Ectodermal cell (in vitro differentiated cells): Measurements from ENCODE around the gene GARIN5B.

Experiments
- H3K27ac ChIP-seq: 2 replicates; pipeline ENCODE4 v1.7.0; 2013; ENCODE audit warnings: mild to moderate bottlenecking, low read depth, low read length; ENCODE audit not compliant: insufficient read depth, poor library complexity, severe bottlenecking
- H3K27me3 ChIP-seq: 2 replicates; pipeline ENCODE4 v1.7.0; 2013; ENCODE audit warnings: mild to moderate bottlenecking, low read length; ENCODE audit not compliant: insufficient read depth, control insufficient read depth, poor library complexity, severe bottlenecking
- H3K36me3 ChIP-seq: one replicate; pipeline ENCODE4 v1.7.0; 2013; ENCODE audit warnings: low read length; ENCODE audit not compliant: control insufficient read depth, insufficient read depth
- H3K4me1 ChIP-seq: one replicate; pipeline ENCODE4 v1.7.0; 2013; ENCODE audit warnings: low read length; ENCODE audit not compliant: control insufficient read depth, insufficient read depth
- H3K4me3 ChIP-seq: 2 replicates; pipeline ENCODE4 v1.7.0; 2013; ENCODE audit warnings: low read depth, low read length, control low read depth; ENCODE audit not compliant: insufficient read depth
- H3K9me3 ChIP-seq: 2 replicates; pipeline ENCODE4 v1.7.0; 2013; ENCODE audit warnings: mild to moderate bottlenecking, low read length, moderate library complexity; ENCODE audit not compliant: control insufficient read depth
- WGBS, 2 experiments: methylation state at CpG; one replicate each; pipeline ENCODE4 v1.1.7; 2013; ENCODE audit warnings: missing lambda C conversion rate in 2 of 2; 5-methylcytosine and 5-hydroxymethylcytosine counted together

GARIN5B gene

DNA sequence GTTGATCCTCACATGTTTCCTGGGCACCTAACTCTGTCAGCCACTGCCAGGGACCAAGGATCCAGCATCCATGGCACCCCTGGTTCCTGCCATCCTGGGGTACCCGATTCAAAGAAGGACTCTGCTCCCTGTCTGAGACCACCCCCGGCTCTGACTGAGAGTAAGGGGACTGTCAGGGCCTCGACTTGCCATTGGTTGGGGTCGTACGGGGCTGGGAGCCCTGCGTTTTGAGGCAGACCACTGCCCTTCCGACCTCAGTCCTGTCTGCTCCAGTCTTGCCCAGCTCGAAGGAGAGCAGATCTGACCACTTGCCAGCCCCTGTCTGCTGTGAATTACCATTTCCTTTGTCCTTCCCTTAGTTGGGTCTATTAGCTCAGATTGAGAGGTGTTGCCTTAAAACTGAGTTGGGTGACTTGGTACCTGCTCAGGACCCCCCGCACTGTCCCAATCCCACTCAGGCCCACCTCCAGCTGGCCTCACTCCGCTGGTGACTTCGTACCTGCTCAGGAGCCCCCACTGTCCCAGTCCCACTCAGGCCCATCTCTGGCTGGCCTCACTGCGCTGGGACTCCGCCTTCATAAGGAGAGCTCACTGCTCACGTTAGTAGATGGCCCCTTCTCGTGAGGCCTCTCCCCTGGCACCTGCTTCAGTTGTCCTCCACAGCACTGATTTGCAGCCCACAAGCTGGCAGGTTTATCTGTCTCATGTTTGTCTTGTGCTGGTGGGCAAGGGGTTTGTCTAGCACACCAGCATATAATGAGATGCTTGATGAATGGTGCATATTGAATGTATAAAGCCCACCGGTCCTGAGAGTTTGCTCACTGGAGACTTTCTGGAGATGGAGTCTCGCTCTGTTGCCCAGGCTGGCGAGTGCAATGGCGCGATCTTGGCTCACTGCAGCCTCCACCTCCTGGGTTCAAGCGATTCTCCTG lies 26.6 kb upstream of the GARIN5B start:
- peaks cover 46% of the 10 kb centered on the region for H3K4me1 ChIP-seq
- 82 to 85% methylated on average over 21 of the region's 21 CpGs for WGBS, 2 experiments
- H3K27ac ChIP-seq: no peak overlapping the region
- peaks cover 32% of the 10 kb centered on the region for H3K36me3 ChIP-seq
- H3K4me3 ChIP-seq: no peak overlapping the region
- H3K27me3 ChIP-seq: no peaks in the 10 kb centered on the region
- H3K9me3 ChIP-seq: no peaks in the 10 kb centered on the region

DNA sequence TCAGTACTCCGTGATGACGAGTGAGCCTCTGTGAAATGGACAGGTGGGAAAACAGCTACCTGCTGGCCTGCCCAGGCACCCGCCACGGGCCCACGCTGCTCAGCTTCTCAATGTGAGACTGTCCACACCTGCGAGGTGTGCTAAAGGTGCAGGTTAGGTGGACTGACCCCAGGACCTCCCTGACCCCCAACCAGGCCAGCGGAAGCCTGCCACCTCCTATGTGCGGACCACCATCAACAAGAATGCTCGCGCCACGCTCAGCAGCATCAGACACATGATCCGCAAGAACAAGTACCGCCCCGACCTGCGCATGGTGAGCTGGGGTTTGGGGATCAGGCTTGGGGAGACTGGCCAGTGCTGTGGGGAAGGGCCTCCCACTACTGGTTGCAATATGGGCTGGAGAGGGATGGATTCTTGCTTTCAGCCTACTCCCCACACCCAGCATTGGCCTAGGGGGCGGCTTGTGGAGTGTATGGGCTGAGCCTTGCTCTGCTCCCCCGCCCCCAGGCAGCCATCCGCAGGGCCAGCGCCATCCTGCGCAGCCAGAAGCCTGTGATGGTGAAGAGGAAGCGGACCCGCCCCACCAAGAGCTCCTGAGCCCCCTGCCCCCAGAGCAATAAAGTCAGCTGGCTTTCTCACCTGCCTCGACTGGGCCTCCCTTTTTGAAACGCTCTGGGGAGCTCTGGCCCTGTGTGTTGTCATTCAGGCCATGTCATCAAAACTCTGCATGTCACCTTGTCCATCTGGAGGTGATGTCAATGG lies 24.9 kb upstream of the GARIN5B start:
- Histone ChIP-seq H3K4me1 (peaks cover 43% of the 10 kb centered on the region), H3K27ac (no peak overlapping the region), H3K36me3 (peaks cover 32% of the 10 kb centered on the region), H3K27me3 (peaks cover 5% of the 10 kb centered on the region), H3K9me3 (no peaks in the 10 kb centered on the region), H3K4me3 (no peak overlapping the region)
- 93 to 94% methylated on average over 24 of the region's 24 CpGs for WGBS, 2 experiments

DNA sequence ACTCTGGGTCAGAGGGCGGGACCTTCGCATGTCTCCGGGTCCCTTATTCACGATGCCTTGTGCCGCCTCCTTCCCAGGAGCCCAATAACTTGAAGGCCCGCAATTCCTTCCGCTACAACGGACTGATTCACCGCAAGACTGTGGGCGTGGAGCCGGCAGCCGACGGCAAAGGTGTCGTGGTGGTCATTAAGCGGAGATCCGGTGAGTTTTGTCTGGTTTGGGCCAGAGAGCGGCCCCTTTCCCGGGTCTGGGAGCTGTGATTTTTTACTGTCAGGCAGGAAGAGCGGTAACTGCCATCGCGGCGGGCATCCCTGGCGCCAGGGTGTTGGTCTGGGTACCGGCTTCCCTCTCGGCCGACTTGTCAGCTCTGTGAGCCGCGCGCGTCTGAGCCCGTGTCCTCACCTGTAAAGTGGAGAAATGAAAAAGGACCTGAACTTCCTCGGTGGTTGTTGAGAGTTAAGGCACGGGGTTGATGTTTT lies 23.5 kb upstream of the GARIN5B start:
- Histone ChIP-seq H3K4me1 (peaks cover 32% of the 10 kb centered on the region), H3K9me3 (no peaks in the 10 kb centered on the region), H3K4me3 (peak overlapping the region; percentile 83), H3K36me3 (peaks cover 32% of the 10 kb centered on the region), H3K27ac (no peak overlapping the region), H3K27me3 (peaks cover 12% of the 10 kb centered on the region)
- WGBS, 2 experiments: 9% methylated on average over 33 of the region's 33 CpGs

GRCh38 chr19:55385724-55386492 lies 22.8 kb upstream of the GARIN5B start, which contains the start of gene RPL28:
Gene RPL28 (plus strand): TSS chr19:55385932. CDS start chr19:55386358, 426 bp downstream.
- peaks cover 32% of the 10 kb centered on the region for H3K36me3 ChIP-seq
- peaks cover 32% of the 10 kb centered on the region for H3K4me1 ChIP-seq
- H3K9me3 ChIP-seq: no peaks in the 10 kb centered on the region
- H3K27ac ChIP-seq: peak within 1 kb of the TSS; percentile 68
- peak within 1 kb of the TSS; percentile 83 for H3K4me3 ChIP-seq
- 0% methylated on average over 68 of the region's 68 CpGs for WGBS, 2 experiments
- H3K27me3 ChIP-seq: peaks cover 12% of the 10 kb centered on the region

GRCh38 chr19:55384920-55385723 lies 22.1 kb upstream of the GARIN5B start:
- WGBS, 2 experiments: 8% methylated on average over 34 of the region's 34 CpGs
- peak overlapping the region; percentile 68 for H3K27ac ChIP-seq

DNA sequence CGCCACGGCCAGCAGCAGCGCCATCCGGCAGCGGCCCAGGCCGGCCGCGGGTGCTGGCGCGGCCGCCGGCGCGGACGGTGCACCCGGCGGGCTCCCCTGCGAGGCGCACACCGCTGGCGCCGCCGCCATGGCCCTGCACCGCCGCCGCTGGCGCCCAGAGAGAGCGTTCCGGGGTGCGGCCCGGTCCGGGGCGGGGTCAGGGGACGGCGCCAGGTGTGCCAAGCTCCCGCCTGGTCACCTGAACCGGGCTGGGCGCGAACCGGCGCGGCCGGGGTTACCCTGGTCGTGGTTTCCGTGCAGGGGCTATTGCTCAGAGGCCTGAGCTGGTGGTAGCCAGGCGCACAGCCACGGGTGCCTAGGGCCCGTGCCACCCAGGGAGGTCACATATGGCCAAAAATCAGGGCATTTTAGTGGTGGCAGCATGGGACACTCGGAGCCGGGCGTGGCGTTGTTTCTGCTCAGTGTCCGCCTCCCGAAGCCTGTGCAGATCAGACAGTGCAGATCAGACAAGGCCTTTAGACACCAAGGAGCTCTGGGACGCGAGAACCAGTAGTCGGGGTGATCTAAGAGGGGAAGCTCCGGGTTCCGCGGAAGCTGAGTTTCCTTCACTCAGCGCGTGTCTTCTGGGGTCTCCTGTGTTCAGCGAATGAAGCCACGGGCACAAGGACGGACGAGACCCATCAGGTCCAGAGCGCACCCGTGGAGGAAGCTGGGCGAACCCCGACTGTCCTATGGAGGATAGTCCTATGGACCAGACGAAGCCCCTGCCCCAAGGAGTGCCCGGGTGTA lies 21.3 kb upstream of the GARIN5B start, which contains the start of gene TMEM238:
TSS of gene TMEM238 (minus strand) at position 162 of the 789 bp plus-strand sequence. CDS start at position 129, 33 bp downstream.
- peaks cover 15% of the 10 kb centered on the region for H3K27me3 ChIP-seq
- peak within 1 kb of the TSS; percentile 31 for H3K27ac ChIP-seq
- WGBS, 2 experiments: 35 to 38% methylated on average over 72 of the region's 72 CpGs
- peak within 1 kb of the TSS; percentile 83 for H3K4me3 ChIP-seq
- peaks cover 25% of the 10 kb centered on the region for H3K36me3 ChIP-seq
- H3K4me1 ChIP-seq: peaks cover 24% of the 10 kb centered on the region
- H3K9me3 ChIP-seq: no peaks in the 10 kb centered on the region

More at GRCh38 chr19:55384920-55385723, 22.1 kb upstream of the GARIN5B start:
- peak overlapping the region; percentile 83 for H3K4me3 ChIP-seq
- no peaks in the 10 kb centered on the region for H3K9me3 ChIP-seq
- peaks cover 32% of the 10 kb centered on the region for H3K36me3 ChIP-seq
- peaks cover 32% of the 10 kb centered on the region for H3K4me1 ChIP-seq
- peaks cover 12% of the 10 kb centered on the region for H3K27me3 ChIP-seq

- 5% methylated on average over 88 of the region's 88 CpGs for WGBS, 2 experiments
- peak overlapping the region; percentile 43 for H3K4me3 ChIP-seq
Measured at GRCh38 chr19:55383279-55384130, 20.4 kb upstream of the GARIN5B start.

GRCh38 chr19:55382522-55383054 lies 19.5 kb upstream of the GARIN5B start:
- Histone ChIP-seq H3K27ac (no peak overlapping the region), H3K36me3 (peaks cover 7% of the 10 kb centered on the region), H3K27me3 (peaks cover 31% of the 10 kb centered on the region), H3K4me3 (no peak overlapping the region), H3K9me3 (no peaks in the 10 kb centered on the region), H3K4me1 (peaks cover 26% of the 10 kb centered on the region)
- 98 to 100% methylated on average over 3 of the region's 3 CpGs for WGBS, 2 experiments

More at GRCh38 chr19:55383279-55384130, 20.4 kb upstream of the GARIN5B start:
- Histone ChIP-seq H3K36me3 (peaks cover 17% of the 10 kb centered on the region), H3K27ac (no peak overlapping the region), H3K4me1 (peaks cover 26% of the 10 kb centered on the region), H3K27me3 (peaks cover 22% of the 10 kb centered on the region), H3K9me3 (no peaks in the 10 kb centered on the region)
